ENCODE results near the gene ECEL1. TPM values are rescaled to one million over a fixed set of nuclear protein-coding genes. Genes with fewer than 3 reads are reported as not detected.

Gene ECEL1
- polyA plus RNA-seq, 4 donors = 0.38 to 1.7 TPM; not detected in 2

DNA sequence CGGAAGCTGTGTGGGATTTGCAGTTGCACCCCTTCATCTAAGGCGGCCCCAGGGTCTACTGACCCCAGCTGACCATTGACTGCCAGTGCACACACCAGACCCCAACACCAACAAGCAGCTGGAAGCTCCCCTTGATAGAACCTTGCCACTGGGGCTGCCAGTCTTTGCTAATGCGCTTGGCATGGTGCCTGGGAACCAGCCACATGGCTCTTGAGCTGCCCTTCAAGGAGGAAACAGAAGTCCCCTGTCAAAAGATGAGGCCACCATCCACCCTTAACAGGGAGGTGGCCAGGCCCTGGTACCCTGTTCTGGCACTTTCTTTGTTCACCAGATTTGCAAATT is 23.1 kb downstream of the ECEL1 start:
- FAIRE-seq = no peak
- Histone ChIP-seq H3K4me1 (ENCODE audit: control insufficient read depth in 3 of 3, insufficient read depth in 2 of 3, low read depth in 1 of 3, low read length in 2 of 3) (peaks cover 0 to 3% (median 0%) of the 10 kb centered on the region in 3 donors), H3K4me3 (ENCODE audit: low read depth in 1 of 3, low read length in 3 of 3) (no peak overlapping the region), H3K27ac (ENCODE audit: low read depth in 1 of 3, low read length in 2 of 3) (no peak overlapping the region), H3K9me3 (ENCODE audit: control insufficient read depth in 2 of 2, insufficient read depth in 1 of 2, low read depth in 1 of 2, low read length in 1 of 2) (no peaks in the 10 kb centered on the region), H3K36me3 (ENCODE audit: control insufficient read depth in 3 of 3, insufficient read depth in 2 of 3, low read depth in 1 of 3, low read length in 3 of 3) (peaks cover 0 to 3% (median 0%) of the 10 kb centered on the region in 3 donors), H3K27me3 (ENCODE audit: control insufficient read depth in 3 of 3, insufficient read depth in 3 of 3, low read length in 3 of 3) (peaks cover 0 to 8% (median 3%) of the 10 kb centered on the region in 3 donors)
- no peak for DNase-seq
- WGBS, 3 donors = 82 to 87% (median 83%) methylated on average over 3 of the region's 3 CpGs

DNA sequence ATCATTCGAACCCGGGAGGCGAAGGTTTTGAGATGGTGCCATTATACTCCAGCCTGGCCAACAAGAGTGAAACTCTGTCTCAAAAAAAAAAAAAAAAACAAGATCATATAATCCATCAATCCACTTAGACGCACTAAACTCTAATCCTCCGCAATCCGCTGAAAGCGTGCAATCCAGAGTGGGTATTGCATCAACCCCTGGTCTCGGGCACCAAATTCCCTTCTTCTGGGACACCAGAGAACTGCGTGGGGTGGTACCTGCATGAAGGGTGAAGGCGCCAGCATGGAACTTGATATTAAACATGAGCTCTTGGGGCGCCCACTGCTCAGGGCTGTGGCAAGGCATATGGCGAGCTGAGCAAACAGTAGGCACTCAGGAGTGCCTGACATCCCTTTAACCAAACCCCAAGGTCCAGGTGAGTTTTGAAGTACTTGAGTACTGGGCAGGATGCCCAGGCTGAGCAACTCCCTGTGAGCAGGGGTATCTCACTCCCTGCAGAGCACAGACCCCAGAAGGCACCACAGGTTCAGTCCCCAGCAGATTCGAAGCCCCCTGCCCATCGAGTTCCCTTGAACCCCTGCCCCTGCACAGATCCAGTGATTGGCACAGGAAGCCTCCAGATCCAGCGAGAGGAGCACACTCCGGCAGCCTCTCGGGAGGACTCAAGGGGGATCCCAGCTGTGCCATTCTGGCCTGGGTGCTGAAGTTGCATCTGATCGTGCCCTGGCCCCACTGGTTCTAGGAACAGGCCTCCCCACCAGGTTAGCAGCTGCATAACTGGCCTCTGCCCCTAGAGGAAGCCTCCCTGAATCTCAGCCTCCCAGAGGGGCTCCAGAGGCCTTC is 23.7 kb downstream of the ECEL1 start:
- Histone ChIP-seq H3K36me3 (ENCODE audit: control insufficient read depth in 3 of 3, insufficient read depth in 2 of 3, low read depth in 1 of 3, low read length in 3 of 3) (peaks cover 0 to 9% (median 0%) of the 10 kb centered on the region in 3 donors), H3K4me1 (ENCODE audit: control insufficient read depth in 3 of 3, insufficient read depth in 2 of 3, low read depth in 1 of 3, low read length in 2 of 3) (peaks cover 0 to 8% (median 0%) of the 10 kb centered on the region in 3 donors), H3K27me3 (ENCODE audit: control insufficient read depth in 3 of 3, insufficient read depth in 3 of 3, low read length in 3 of 3) (peaks cover 0 to 14% (median 4%) of the 10 kb centered on the region in 3 donors), H3K9me3 (ENCODE audit: control insufficient read depth in 2 of 2, insufficient read depth in 1 of 2, low read depth in 1 of 2, low read length in 1 of 2) (no peaks in the 10 kb centered on the region), H3K4me3 (ENCODE audit: low read depth in 1 of 3, low read length in 3 of 3) (no peak overlapping the region), H3K27ac (ENCODE audit: low read depth in 1 of 3, low read length in 2 of 3) (no peak overlapping the region)
- 87 to 92% (median 89%) methylated on average over 18 of the region's 18 CpGs for WGBS, 3 donors
- DNase-seq (no peak), FAIRE-seq (no peak)

DNA sequence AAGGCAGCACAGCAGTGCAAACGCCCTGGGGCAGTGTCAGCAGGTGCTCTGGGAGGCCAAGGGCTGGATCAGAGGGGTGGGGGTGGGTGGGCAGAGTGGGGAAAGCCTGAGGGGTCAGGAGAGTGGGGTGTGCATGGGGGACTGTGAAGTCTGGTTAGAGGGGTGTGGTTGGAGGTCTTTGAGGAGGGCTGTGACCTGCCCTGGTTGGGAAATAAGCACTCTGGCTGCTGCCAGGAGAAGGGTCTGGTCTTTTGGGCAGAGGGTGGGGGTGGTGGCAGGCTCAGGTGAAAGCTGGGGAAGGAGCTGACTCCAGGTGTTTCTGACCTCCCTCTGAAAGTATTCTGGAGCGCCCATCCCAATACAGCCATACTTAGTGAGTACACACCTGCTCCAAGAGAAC is 27.5 kb downstream of the ECEL1 start:
- peaks cover 0 to 34% (median 0%) of the 10 kb centered on the region in 3 donors for H3K36me3 ChIP-seq (ENCODE audit: control insufficient read depth in 3 of 3, insufficient read depth in 2 of 3, low read depth in 1 of 3, low read length in 3 of 3)
- peaks cover 0 to 21% (median 11%) of the 10 kb centered on the region in 3 donors for H3K27me3 ChIP-seq (ENCODE audit: control insufficient read depth in 3 of 3, insufficient read depth in 3 of 3, low read length in 3 of 3)
- no peak for FAIRE-seq
- no peak overlapping the region for H3K4me3 ChIP-seq (ENCODE audit: low read depth in 1 of 3, low read length in 3 of 3)
- peaks cover 0 to 4% of the 10 kb centered on the region in 2 donors for H3K9me3 ChIP-seq (ENCODE audit: control insufficient read depth in 2 of 2, insufficient read depth in 1 of 2, low read depth in 1 of 2, low read length in 1 of 2)
- DNase-seq = no peak
- H3K27ac ChIP-seq (ENCODE audit: low read depth in 1 of 3, low read length in 2 of 3) = no peak overlapping the region
- H3K4me1 ChIP-seq (ENCODE audit: control insufficient read depth in 3 of 3, insufficient read depth in 2 of 3, low read depth in 1 of 3, low read length in 2 of 3) = peaks cover 0 to 41% (median 2%) of the 10 kb centered on the region in 3 donors
- WGBS, 3 donors = 53 to 69% (median 67%) methylated on average over 2 of the region's 2 CpGs

DNA sequence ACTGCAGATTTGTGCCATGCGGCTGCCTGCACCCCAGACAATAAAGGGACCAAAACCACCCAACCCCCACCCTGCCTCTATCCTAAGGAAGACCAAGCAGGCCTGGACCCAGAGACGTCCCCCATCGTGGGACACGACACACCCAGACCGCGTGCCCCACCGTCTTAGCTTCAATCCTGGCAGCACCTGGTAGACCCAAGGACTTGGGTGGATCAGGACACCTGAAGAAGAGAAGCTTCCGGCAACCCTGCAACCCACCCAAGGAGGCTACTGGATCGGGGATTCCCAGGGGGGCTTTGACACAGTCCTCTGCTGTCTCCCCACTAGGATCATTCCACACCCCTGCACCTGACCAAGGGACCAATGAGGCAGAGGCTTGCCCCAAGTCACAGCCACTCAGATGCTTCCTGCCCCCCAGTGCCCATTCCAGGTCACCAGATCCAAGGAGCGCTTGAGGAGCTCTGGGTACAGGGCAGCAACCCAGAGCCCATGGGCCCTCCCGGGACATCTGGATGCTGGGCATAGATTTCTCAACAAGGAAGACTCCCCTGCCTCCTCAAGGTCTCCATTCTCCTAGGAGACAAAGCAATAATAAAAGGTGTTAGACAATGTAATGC is 28.1 kb downstream of the ECEL1 start:
- DNase-seq (no peak), FAIRE-seq (no peak)
- peaks cover 0 to 4% of the 10 kb centered on the region in 2 donors for H3K9me3 ChIP-seq (ENCODE audit: control insufficient read depth in 2 of 2, insufficient read depth in 1 of 2, low read depth in 1 of 2, low read length in 1 of 2)
- peak overlapping the region in 2 of 3 donors; percentile 17 to 77 for H3K4me3 ChIP-seq (ENCODE audit: low read depth in 1 of 3, low read length in 3 of 3)
- peaks cover 0 to 34% (median 0%) of the 10 kb centered on the region in 3 donors for H3K36me3 ChIP-seq (ENCODE audit: control insufficient read depth in 3 of 3, insufficient read depth in 2 of 3, low read depth in 1 of 3, low read length in 3 of 3)
- 61 to 80% (median 63%) methylated on average over 11 of the region's 11 CpGs for WGBS, 3 donors
- no peak overlapping the region for H3K27ac ChIP-seq (ENCODE audit: low read depth in 1 of 3, low read length in 2 of 3)
- H3K4me1 ChIP-seq (ENCODE audit: control insufficient read depth in 3 of 3, insufficient read depth in 2 of 3, low read depth in 1 of 3, low read length in 2 of 3) = peaks cover 0 to 48% (median 2%) of the 10 kb centered on the region in 3 donors
- H3K27me3 ChIP-seq (ENCODE audit: control insufficient read depth in 3 of 3, insufficient read depth in 3 of 3, low read length in 3 of 3) = peaks cover 0 to 21% (median 11%) of the 10 kb centered on the region in 3 donors

DNA sequence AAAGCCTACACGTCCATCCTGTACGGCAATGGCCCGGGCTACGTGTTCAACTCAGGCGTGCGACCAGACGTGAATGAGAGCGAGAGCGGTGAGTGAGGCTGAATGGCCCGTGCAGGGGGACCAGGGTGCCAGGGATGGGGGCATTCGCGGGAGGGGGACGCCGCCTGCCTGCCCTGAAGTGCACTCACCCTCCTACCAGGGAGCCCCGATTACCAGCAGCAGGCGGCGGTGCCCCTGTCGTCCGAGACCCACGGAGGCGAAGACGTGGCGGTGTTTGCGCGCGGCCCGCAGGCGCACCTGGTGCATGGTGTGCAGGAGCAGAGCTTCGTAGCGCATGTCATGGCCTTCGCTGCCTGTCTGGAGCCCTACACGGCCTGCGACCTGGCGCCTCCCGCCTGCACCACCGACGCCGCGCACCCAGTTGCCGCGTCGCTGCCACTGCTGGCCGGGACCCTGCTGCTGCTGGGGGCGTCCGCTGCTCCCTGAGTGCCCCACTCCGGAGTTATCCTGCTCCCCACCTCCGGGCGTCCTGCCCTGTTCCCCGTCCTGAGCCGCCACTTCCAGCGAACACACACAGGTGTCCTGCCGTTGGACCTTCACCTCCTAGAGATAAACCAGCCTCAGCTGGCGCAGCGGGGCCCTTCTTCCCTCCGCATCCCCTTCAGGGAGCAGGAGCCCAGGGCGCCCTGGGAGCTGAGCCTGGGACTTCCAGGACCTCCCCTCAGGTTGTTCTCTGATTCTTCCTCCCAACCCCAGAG is 28.8 kb downstream of the ECEL1 start:
- DNase-seq (peak; percentile 51 to 81), FAIRE-seq (no peak)
- 47 to 69% (median 63%) methylated on average over 43 to 56 of the region's 56 CpGs for WGBS, 3 donors
- Histone ChIP-seq H3K27me3 (ENCODE audit: control insufficient read depth in 3 of 3, insufficient read depth in 3 of 3, low read length in 3 of 3) (peaks cover 0 to 21% (median 9%) of the 10 kb centered on the region in 3 donors), H3K4me1 (ENCODE audit: control insufficient read depth in 3 of 3, insufficient read depth in 2 of 3, low read depth in 1 of 3, low read length in 2 of 3) (peaks cover 0 to 50% (median 2%) of the 10 kb centered on the region in 3 donors), H3K27ac (ENCODE audit: low read depth in 1 of 3, low read length in 2 of 3) (peak overlapping the region in 1 of 3 donors; percentile 38), H3K36me3 (ENCODE audit: control insufficient read depth in 3 of 3, insufficient read depth in 2 of 3, low read depth in 1 of 3, low read length in 3 of 3) (peaks cover 0 to 34% (median 0%) of the 10 kb centered on the region in 3 donors), H3K4me3 (ENCODE audit: low read depth in 1 of 3, low read length in 3 of 3) (peak overlapping the region in 2 of 3 donors; percentile 17 to 77), H3K9me3 (ENCODE audit: control insufficient read depth in 2 of 2, insufficient read depth in 1 of 2, low read depth in 1 of 2, low read length in 1 of 2) (peaks cover 0 to 4% of the 10 kb centered on the region in 2 donors)

DNA sequence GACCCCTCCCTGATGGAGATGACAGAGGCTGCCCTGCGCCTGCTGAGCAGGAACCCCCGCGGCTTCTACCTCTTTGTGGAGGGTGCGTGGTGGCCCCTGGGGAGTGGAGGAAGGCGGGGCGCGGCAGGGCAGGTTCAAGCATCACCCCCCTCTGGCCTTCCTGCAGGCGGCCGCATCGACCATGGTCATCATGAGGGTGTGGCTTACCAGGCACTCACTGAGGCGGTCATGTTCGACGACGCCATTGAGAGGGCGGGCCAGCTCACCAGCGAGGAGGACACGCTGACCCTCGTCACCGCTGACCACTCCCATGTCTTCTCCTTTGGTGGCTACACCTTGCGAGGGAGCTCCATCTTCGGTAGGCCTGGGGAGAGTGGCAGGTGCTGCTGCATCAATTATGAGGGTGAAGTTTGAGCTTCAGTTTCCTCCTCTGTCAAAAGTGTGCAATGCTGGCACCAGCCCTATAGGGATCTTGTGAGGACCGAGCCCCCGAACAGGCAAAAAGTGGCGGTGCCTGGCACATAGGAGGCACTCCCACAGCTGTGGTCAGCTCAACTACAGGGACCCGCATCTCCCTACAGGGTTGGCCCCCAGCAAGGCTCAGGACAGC is 29.5 kb downstream of the ECEL1 start:
- peaks cover 0 to 18% (median 8%) of the 10 kb centered on the region in 3 donors for H3K27me3 ChIP-seq (ENCODE audit: control insufficient read depth in 3 of 3, insufficient read depth in 3 of 3, low read length in 3 of 3)
- peaks cover 0 to 57% (median 2%) of the 10 kb centered on the region in 3 donors for H3K4me1 ChIP-seq (ENCODE audit: control insufficient read depth in 3 of 3, insufficient read depth in 2 of 3, low read depth in 1 of 3, low read length in 2 of 3)
- DNase-seq = no peak
- peak overlapping the region in 2 of 3 donors; percentile 17 to 77 for H3K4me3 ChIP-seq (ENCODE audit: low read depth in 1 of 3, low read length in 3 of 3)
- H3K9me3 ChIP-seq (ENCODE audit: control insufficient read depth in 2 of 2, insufficient read depth in 1 of 2, low read depth in 1 of 2, low read length in 1 of 2) = peaks cover 0 to 4% of the 10 kb centered on the region in 2 donors
- 82 to 90% (median 84%) methylated on average over 25 of the region's 25 CpGs for WGBS, 3 donors
- H3K27ac ChIP-seq (ENCODE audit: low read depth in 1 of 3, low read length in 2 of 3) = no peak overlapping the region
- peaks cover 0 to 34% (median 0%) of the 10 kb centered on the region in 3 donors for H3K36me3 ChIP-seq (ENCODE audit: control insufficient read depth in 3 of 3, insufficient read depth in 2 of 3, low read depth in 1 of 3, low read length in 3 of 3)
- FAIRE-seq = no peak

DNA sequence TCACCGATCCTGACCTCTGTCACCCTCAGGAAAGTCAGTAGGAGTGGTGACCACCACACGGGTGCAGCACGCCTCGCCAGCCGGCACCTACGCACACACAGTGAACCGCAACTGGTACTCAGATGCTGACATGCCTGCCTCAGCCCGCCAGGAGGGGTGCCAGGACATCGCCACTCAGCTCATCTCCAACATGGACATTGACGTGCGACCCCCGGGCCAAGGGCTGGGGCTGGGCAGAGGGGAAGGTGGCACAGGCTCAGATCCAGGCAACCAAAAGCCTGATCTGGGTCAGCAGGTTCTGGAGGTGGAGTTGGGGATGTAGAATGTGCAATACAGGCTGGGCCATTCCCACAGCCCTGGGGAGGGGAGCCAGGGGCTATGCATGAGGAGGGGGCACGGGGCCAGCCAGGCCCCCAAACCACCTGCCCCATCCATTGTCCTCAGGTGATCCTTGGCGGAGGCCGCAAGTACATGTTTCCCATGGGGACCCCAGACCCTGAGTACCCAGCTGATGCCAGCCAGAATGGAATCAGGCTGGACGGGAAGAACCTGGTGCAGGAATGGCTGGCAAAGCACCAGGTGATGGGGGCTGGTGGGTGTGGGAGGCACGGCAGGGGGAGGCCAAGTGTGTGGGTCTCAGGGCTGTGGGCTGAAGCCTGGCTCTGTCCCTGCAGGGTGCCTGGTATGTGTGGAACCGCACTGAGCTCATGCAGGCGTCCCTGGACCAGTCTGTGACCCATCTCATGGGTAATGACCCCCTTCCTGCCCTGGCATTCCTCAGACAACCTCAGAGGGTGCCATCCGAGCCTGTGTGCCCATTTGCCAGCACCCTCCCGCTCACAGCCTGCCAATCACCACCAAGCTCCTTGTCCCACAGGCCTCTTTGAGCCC is 30.3 kb downstream of the ECEL1 start:
- WGBS, 3 donors = 88 to 95% (median 88%) methylated on average over 21 of the region's 21 CpGs
- FAIRE-seq (no peak), DNase-seq (no peak)
- H3K4me1 ChIP-seq (ENCODE audit: control insufficient read depth in 3 of 3, insufficient read depth in 2 of 3, low read depth in 1 of 3, low read length in 2 of 3) = peaks cover 0 to 58% (median 2%) of the 10 kb centered on the region in 3 donors
- peak overlapping the region in 2 of 3 donors; percentile 31 to 77 for H3K4me3 ChIP-seq (ENCODE audit: low read depth in 1 of 3, low read length in 3 of 3)
- H3K9me3 ChIP-seq (ENCODE audit: control insufficient read depth in 2 of 2, insufficient read depth in 1 of 2, low read depth in 1 of 2, low read length in 1 of 2) = peaks cover 0 to 4% of the 10 kb centered on the region in 2 donors
- H3K27me3 ChIP-seq (ENCODE audit: control insufficient read depth in 3 of 3, insufficient read depth in 3 of 3, low read length in 3 of 3) = peaks cover 0 to 16% (median 8%) of the 10 kb centered on the region in 3 donors
- peak overlapping the region in 2 of 3 donors; percentile 85 to 95 for H3K27ac ChIP-seq (ENCODE audit: low read depth in 1 of 3, low read length in 2 of 3)
- H3K36me3 ChIP-seq (ENCODE audit: control insufficient read depth in 3 of 3, insufficient read depth in 2 of 3, low read depth in 1 of 3, low read length in 3 of 3) = peaks cover 0 to 34% (median 0%) of the 10 kb centered on the region in 3 donors
